ENCODE data around the gene ZNF724. TPM values are rescaled to one million over a fixed set of nuclear protein-coding genes. Genes with fewer than 3 reads are reported as not detected.

The ZNF724 gene
- total and polyA plus RNA-seq, 2 of the 8 experiments (the other 6 are each of a cell fraction or from before 2014, with no cell fraction given): 8.7 to 67.2 TPM

- H3K4me1 ChIP-seq (replicated peaks in 1 of 4; ENCODE audit: control insufficient read depth in 3 of 4, insufficient read depth in 4 of 4, low read length in 3 of 4): peaks cover 0 to 3% (median 1%) of the 10 kb centered on the region in 4 experiments; a peak in 4 of 7 replicates
- H3K79me1 ChIP-seq (ENCODE audit: low read depth, low read length): peaks cover 3% of the 10 kb centered on the region
- peaks cover 33 to 96% of the 10 kb centered on the region in 2 experiments for H3K79me2 ChIP-seq (ENCODE audit: control insufficient read depth in 1 of 2, insufficient read depth in 2 of 2, low read length in 2 of 2)
- no peak overlapping the region for H3K4me2 ChIP-seq (ENCODE audit: insufficient read depth in 1 of 2, low read depth in 2 of 2, low read length in 2 of 2)
- H2BK15ac ChIP-seq (ENCODE audit: low read length): no peak overlapping the region
- no peak overlapping the region for H2BK20ac ChIP-seq (ENCODE audit: low read length)
- H4K91ac ChIP-seq (replicated peaks; ENCODE audit: insufficient read length, low read length): no peak overlapping the region
- no peak overlapping the region for H3K56ac ChIP-seq (replicated peaks; ENCODE audit: insufficient read length, low read depth, low read length)
- ChIA-PET CTCF (ENCODE audit: partially characterized antibody) (no interaction called here), POLR2A (ENCODE audit: partially characterized antibody) (interaction anchor here (1.2 to 2.8 kb wide), 6 partner anchors 8 to 166 kb away, joined by 3 to 12 read pairs (median 5); partner anchors contain the start of genes ZNF724 and ZNF730)
- FAIRE-seq: no peak
- no peak overlapping the region for H3K14ac ChIP-seq (ENCODE audit: insufficient read length)
- no peak overlapping the region for H3K9ac ChIP-seq (replicated peaks in 1 of 4; ENCODE audit: extremely low read depth in 1 of 4, low read depth in 3 of 4, low read length in 3 of 4)
- H3K4me3 ChIP-seq (ENCODE audit: extremely low read depth in 1 of 4, insufficient read depth in 2 of 4, low read depth in 3 of 4, low read length in 4 of 4): no peak overlapping the region
- H3K27me3 ChIP-seq (replicated peaks in 1 of 4; ENCODE audit: control insufficient read depth in 3 of 4, extremely low read depth in 1 of 4, insufficient read depth in 3 of 4, low read length in 3 of 4): no peaks in the 10 kb centered on the region
- H4K8ac ChIP-seq (ENCODE audit: extremely low read depth, insufficient read depth, low read length): no peak overlapping the region
- peaks cover 5 to 7% of the 10 kb centered on the region in 2 experiments; a peak in 3 of 4 replicates for H3K9me3 ChIP-seq (ENCODE audit: insufficient read depth in 2 of 2, low read depth in 1 of 2, low read length in 1 of 2)
- H3K18ac ChIP-seq (ENCODE audit: extremely low read depth, low read length): no peak overlapping the region
- no peak overlapping the region for H2BK120ac ChIP-seq (replicated peaks; ENCODE audit: low read depth, low read length)
- H2BK5ac ChIP-seq (ENCODE audit: low read depth, low read length): no peak overlapping the region
- H2AK5ac ChIP-seq (ENCODE audit: low read depth, low read length): no peak overlapping the region
- peaks cover 3 to 58% (median 30%) of the 10 kb centered on the region in 4 experiments for H3K36me3 ChIP-seq (ENCODE audit: control insufficient read depth in 2 of 4, insufficient read depth in 4 of 4, low read length in 3 of 4)
- H2BK12ac ChIP-seq (ENCODE audit: low read depth, low read length): no peak overlapping the region
- H3K23ac ChIP-seq (ENCODE audit: insufficient read length): no peak overlapping the region
- H3K23me2 ChIP-seq (ENCODE audit: low read depth, low read length): no peaks in the 10 kb centered on the region
- H4K20me1 ChIP-seq (replicated peaks in 1 of 2; ENCODE audit: control insufficient read depth in 1 of 2, insufficient read depth in 2 of 2, low read length in 2 of 2): peaks cover 0 to 5% of the 10 kb centered on the region in 2 experiments
- no peak overlapping the region for H3K4ac ChIP-seq (replicated peaks; ENCODE audit: insufficient read length, low read depth, low read length)
- 100% methylated on average over 1 of the region's 1 CpG; no CpG with 5 or more reads in 1 of the 2 experiments for WGBS, 2 experiments (ENCODE audit: extremely low coverage in 1 of 2, insufficient coverage in 1 of 2, insufficient read length in 1 of 2, insufficient replicate concordance in 2 of 2, low coverage in 1 of 2, low lambda C conversion rate in 2 of 2, missing lambda C conversion rate in 1 of 2)
- DNase-seq (ENCODE audit: low read depth in 1 of 2, low spot score in 2 of 2): no peak
- H4K5ac ChIP-seq (ENCODE audit: insufficient read length, low read depth, low read length): no peak overlapping the region
- H3K27ac ChIP-seq (ENCODE audit: low read depth, low read length): no peak overlapping the region
- no peak overlapping the region for H2AFZ ChIP-seq (ENCODE audit: low read length)
- TF ChIP-seq YY1 (IDR thresholded peaks at IDR 0.05; ENCODE audit: low read depth, low read length) (no peak), SIX5 (IDR thresholded peaks at IDR 0.05; ENCODE audit: low read depth, low read length) (no peak), BRCA1 (IDR thresholded peaks at IDR 0.05; ENCODE audit: low read depth, low read length) (no peak), CBX5 (IDR thresholded peaks at IDR 0.05; ENCODE audit: low read depth, low read length) (no peak), SUZ12 (IDR thresholded peaks at IDR 0.05; ENCODE audit: low read length) (no peak), KDM1A (IDR thresholded peaks at IDR 0.05; ENCODE audit: borderline replicate concordance, low read length) (no peak), CEBPB (IDR thresholded peaks at IDR 0.05; ENCODE audit: low read depth, low read length) (no peak), RAD21 (IDR thresholded peaks at IDR 0.05 in 1 of 2, conservative IDR thresholded peaks at IDR 0.05 in 1 of 2; ENCODE audit: low read depth in 2 of 2, low read length in 2 of 2) (no peak), RFX5 (IDR thresholded peaks at IDR 0.05; ENCODE audit: borderline replicate concordance, low read depth, low read length) (no peak), POLR2AphosphoS5 (IDR thresholded peaks at IDR 0.05; ENCODE audit: low read depth, low read length) (no peak), TBP (IDR thresholded peaks at IDR 0.05; ENCODE audit: low read depth, low read length) (no peak), EGR1 (IDR thresholded peaks at IDR 0.05; ENCODE audit: borderline replicate concordance, low read depth, low read length) (no peak), PHF8 (conservative IDR thresholded peaks at IDR 0.05; ENCODE audit: low read depth, low read length) (no peak), RBBP5 (IDR thresholded peaks at IDR 0.05; ENCODE audit: borderline replicate concordance, low read depth, low read length) (no peak), SRF (IDR thresholded peaks at IDR 0.05; ENCODE audit: low read depth, low read length) (no peak)
Measured at GRCh38 chr19:23241419-23241818, 8.8 kb downstream of the ZNF724 start.

All from H1 (cell line).